HCT116 (cell line): ENCODE results near the gene RGS9BP. TPM values are rescaled to one million over a fixed set of nuclear protein-coding genes. Genes with fewer than 3 reads are reported as not detected.

ENCODE experiments used
- ATAC-seq: fragments of 200-7000 bp; cut with Tn5 transposase; 2 replicates; pipeline ENCODE4 v1.9.1; 2020; ENCODE audit warnings: mild to moderate bottlenecking, moderate library complexity
- BruUV-seq: library from RNA; stranded (reverse); fragments of 400-500 nt; replicated peaks from 2 replicates; lab custom pipeline; 2021; lab: Mats Ljungman, UMichigan
- CTCF ChIA-PET: fragments of 300-600 bp; sonication (Branson Sonifier 250); formaldehyde crosslinking; loops from one replicate; lab custom pipeline; 2021; ENCODE audit warnings: antibody characterized with exemption; lab: Charles Lee
- POLR2A ChIA-PET: fragments of 300-600, 350-600 bp; sonication (Branson Sonifier 250); formaldehyde crosslinking; loops from one replicate; lab custom pipeline; 2021; ENCODE audit warnings: antibody characterized with exemption; lab: Charles Lee
- RAD21 ChIA-PET, 2 experiments: fragments of 300-600 bp; sonication (Branson Sonifier 250); formaldehyde crosslinking; loops; one replicate each; lab custom pipeline; 2023; ENCODE audit warnings: low total read pairs in 2 of 2; ENCODE audit not compliant: uncharacterized antibody in 2 of 2, unreplicated experiment in 2 of 2, low non-redundant PET in 1 of 2; lab: Charles Lee
- DNase-seq: peaks from one replicate; pipeline ENCODE4 v3.0.0-alpha.2; 2010; ENCODE audit warnings: low read depth, low spot score
- H2AFZ ChIP-seq: fragments of 200-600 bp; shearing (Covaris generic), sonication (generic); 2 replicates; pipeline ENCODE4 v1.6.1; 2017; ENCODE audit warnings: low read depth, mixed run types, mixed read lengths, antibody characterized with exemption, low read length; ENCODE audit not compliant: poor library complexity, severe bottlenecking
- H3K27ac ChIP-seq: 2 replicates; pipeline ENCODE4 v1.5.1; 2012; ENCODE audit warnings: low read depth, low read length
- H3K27me3 ChIP-seq: fragments of 200-600 bp; sonication (generic); 2 replicates; pipeline ENCODE4 v1.6.1; 2016; ENCODE audit warnings: mixed run types, low read length, mixed read lengths; ENCODE audit not compliant: insufficient read depth
- H3K36me3 ChIP-seq, 2 experiments: fragments of 200-500 bp in 1 of 2; fragments of 200-600 bp in 1 of 2; sonication (Bioruptor generic) in 1 of 2; sonication (generic) in 1 of 2; 2 replicates each; pipeline versions ENCODE4 v1.5.1 to v1.6.1; 2014 to 2016; ENCODE audit warnings: low read length in 2 of 2, inconsistent platforms in 1 of 2, mixed read lengths in 1 of 2, mixed run types in 1 of 2; ENCODE audit not compliant: insufficient read depth in 2 of 2, control insufficient read depth in 1 of 2
- H3K4me1 ChIP-seq, 2 experiments: fragments of 200-600 bp in 1 of 2; sonication (generic) in 1 of 2; 2 replicates each; pipeline versions ENCODE4 v1.5.1 to v1.6.1; 2012 to 2017; ENCODE audit warnings: low read length in 2 of 2, inconsistent platforms in 1 of 2, mild to moderate bottlenecking in 1 of 2, mixed read lengths in 1 of 2, mixed run types in 1 of 2, moderate library complexity in 1 of 2; ENCODE audit not compliant: insufficient read depth in 2 of 2, control insufficient read depth in 1 of 2
- H3K4me2 ChIP-seq: fragments of 200-600 bp; sonication (generic); 2 replicates; pipeline ENCODE4 v1.6.1; 2017; ENCODE audit warnings: mixed run types, low read length, mixed read lengths
- H3K4me3 ChIP-seq, 2 experiments: fragments of 200-600 bp in 1 of 2; sonication (generic) in 1 of 2; replicated peaks in 1 of 2; 2 replicates each; pipeline ENCODE4 v1.5.1; 2011 to 2016; ENCODE audit warnings: low read length in 2 of 2, control low read depth in 1 of 2, low read depth in 1 of 2, mild to moderate bottlenecking in 1 of 2, mixed read lengths in 1 of 2, mixed run types in 1 of 2
- H3K79me2 ChIP-seq: fragments of 200-600 bp; sonication (generic); 2 replicates; pipeline ENCODE4 v1.6.1; 2017; ENCODE audit warnings: mild to moderate bottlenecking, mixed run types, low read length, moderate library complexity, mixed read lengths; ENCODE audit not compliant: insufficient read depth
- H3K9ac ChIP-seq: fragments of 200-600 bp; sonication (generic); 2 replicates; pipeline ENCODE4 v1.6.1; 2016; ENCODE audit warnings: low read length, mixed read lengths
- H3K9me2 ChIP-seq: fragments of 200-600 bp; sonication (generic), shearing (Covaris generic); 2 replicates; pipeline ENCODE4 v1.6.1; 2017; ENCODE audit warnings: mixed run types, mild to moderate bottlenecking, moderate library complexity; ENCODE audit not compliant: insufficient read depth
- H3K9me3 ChIP-seq, 2 experiments: fragments of 200-500 bp in 1 of 2; fragments of 200-600 bp in 1 of 2; sonication (Bioruptor generic) in 1 of 2; sonication (generic) in 1 of 2; 2 replicates each; pipeline ENCODE4 v1.6.1; 2014 to 2017; ENCODE audit warnings: low read length in 2 of 2, mixed read lengths in 2 of 2, inconsistent platforms in 1 of 2, low read depth in 1 of 2, mild to moderate bottlenecking in 1 of 2, mixed run types in 1 of 2, moderate library complexity in 1 of 2; ENCODE audit not compliant: control insufficient read depth in 1 of 2, insufficient read depth in 1 of 2
- H4K20me1 ChIP-seq: fragments of 200-600 bp; sonication (generic), shearing (Covaris generic); 2 replicates; pipeline ENCODE4 v1.6.1; 2017; ENCODE audit warnings: mixed run types, mild to moderate bottlenecking, moderate library complexity; ENCODE audit not compliant: insufficient read depth
- CBX3 ChIP-seq: IDR thresholded peaks from 2 replicates; pipeline ENCODE4 v1.6.1; 2012; ENCODE audit warnings: low read depth
- CEBPB ChIP-seq: IDR thresholded peaks from 2 replicates; pipeline ENCODE4 v1.6.1; 2012; ENCODE audit warnings: low read depth
- EGR1 ChIP-seq: IDR thresholded peaks from 2 replicates; pipeline ENCODE4 v1.6.1; 2012; ENCODE audit warnings: low read depth
- ELF1 ChIP-seq: IDR thresholded peaks from 2 replicates; pipeline ENCODE4 v1.6.1; 2012; ENCODE audit warnings: low read depth, borderline replicate concordance
- EZH2 ChIP-seq: fragments of 200-600 bp; sonication (generic); IDR thresholded peaks from 2 replicates; pipeline ENCODE4 v1.6.1; 2017; ENCODE audit warnings: antibody characterized with exemption, mixed run types
- EZH2phosphoT487 ChIP-seq: fragments of 200-600 bp; IDR thresholded peaks from 2 replicates; pipeline ENCODE4 v1.6.1; 2018; ENCODE audit warnings: antibody characterized with exemption, borderline replicate concordance
- JUND ChIP-seq: IDR thresholded peaks from 2 replicates; pipeline ENCODE4 v1.6.1; 2012
- POLR2A ChIP-seq: IDR thresholded peaks from 2 replicates; pipeline ENCODE4 v1.7.0; 2011; ENCODE audit warnings: borderline replicate concordance; ENCODE audit not compliant: insufficient read depth, insufficient read length; ENCODE audit errors: extremely low read depth
- RAD21 ChIP-seq: IDR thresholded peaks from 2 replicates; pipeline ENCODE4 v1.6.1; 2012; ENCODE audit warnings: low read depth, mild to moderate bottlenecking
- SRF ChIP-seq: IDR thresholded peaks from 2 replicates; pipeline ENCODE4 v1.6.1; 2012; ENCODE audit warnings: low read depth
- TCF7L2 ChIP-seq: IDR thresholded peaks from 2 replicates; pipeline ENCODE4 v1.7.0; 2011; ENCODE audit warnings: borderline replicate concordance, inconsistent platforms; ENCODE audit not compliant: insufficient read depth, insufficient read length; ENCODE audit errors: extremely low read depth
- ZFX ChIP-seq: fragments of 450-650 bp; IDR thresholded peaks from 2 replicates; pipeline ENCODE4 v1.6.1; 2017
- intact Hi-C: fragments of 100-400 bp; cut with micrococcal nuclease; formaldehyde crosslinking; loops from 2 replicates; pipeline ENCODE4 v1.10.0; 2022
- total RNA-seq: library from RNA; stranded (reverse); gene quantifications from one replicate; pipeline ENCODE4 v1.2.1, GENCODE V29; 2021; ENCODE audit not compliant: unreplicated experiment
- TF ChIP-seq, protein P1 (sequence below), 3 experiments: fragments of 200-600 bp in 1 of 3; sonication (generic) in 1 of 3; IDR thresholded peaks in 2 of 3; conservative IDR thresholded peaks in 1 of 3; 2 replicates each; pipeline ENCODE4 v1.5.1; 2012 to 2017; ENCODE audit warnings: low read depth in 2 of 3, low read length in 2 of 3, antibody characterized with exemption in 1 of 3, borderline replicate concordance in 1 of 3, control low read depth in 1 of 3, mild to moderate bottlenecking in 1 of 3, mixed read lengths in 1 of 3, mixed run types in 1 of 3, moderate library complexity in 1 of 3; ENCODE audit not compliant: insufficient read depth in 1 of 3
- TF ChIP-seq, protein P2 (sequence below): IDR thresholded peaks from 2 replicates; pipeline ENCODE4 v1.6.1; 2012
- TF ChIP-seq, protein P3 (sequence below): IDR thresholded peaks from 2 replicates; pipeline ENCODE4 v1.6.1; 2011; ENCODE audit warnings: mild to moderate bottlenecking, low read length, moderate library complexity; ENCODE audit not compliant: insufficient replicate concordance; ENCODE audit errors: extremely low read depth

The RGS9BP gene
- total RNA-seq, 1 experiment from 2014 or later: 0.54 TPM

DNA sequence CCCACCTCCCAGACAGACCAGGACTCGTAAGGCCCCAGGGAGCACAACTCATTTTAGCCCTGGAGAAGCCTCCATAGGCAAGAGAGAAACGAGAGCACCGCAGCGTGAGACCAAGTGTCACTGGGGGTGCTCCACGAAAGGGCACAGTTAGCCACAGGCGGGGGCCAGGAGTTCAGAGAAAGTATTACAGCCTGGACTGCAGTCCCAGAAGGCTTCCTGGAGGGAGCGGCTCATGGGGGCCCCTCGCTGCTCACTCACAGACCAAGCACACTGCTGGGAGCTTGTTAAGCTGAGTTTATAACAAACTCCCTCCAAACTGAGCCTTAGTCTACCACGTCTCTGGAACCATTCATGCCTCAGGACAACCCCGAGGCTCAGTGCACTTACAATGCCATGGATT lies 17.1 kb upstream of the RGS9BP start:
- no peaks in the 10 kb centered on the region for H3K9me3 ChIP-seq
- BruUV-seq: no TSS peak
- RAD21 ChIA-PET: no interaction called here
- TF ChIP-seq, protein P1, sequence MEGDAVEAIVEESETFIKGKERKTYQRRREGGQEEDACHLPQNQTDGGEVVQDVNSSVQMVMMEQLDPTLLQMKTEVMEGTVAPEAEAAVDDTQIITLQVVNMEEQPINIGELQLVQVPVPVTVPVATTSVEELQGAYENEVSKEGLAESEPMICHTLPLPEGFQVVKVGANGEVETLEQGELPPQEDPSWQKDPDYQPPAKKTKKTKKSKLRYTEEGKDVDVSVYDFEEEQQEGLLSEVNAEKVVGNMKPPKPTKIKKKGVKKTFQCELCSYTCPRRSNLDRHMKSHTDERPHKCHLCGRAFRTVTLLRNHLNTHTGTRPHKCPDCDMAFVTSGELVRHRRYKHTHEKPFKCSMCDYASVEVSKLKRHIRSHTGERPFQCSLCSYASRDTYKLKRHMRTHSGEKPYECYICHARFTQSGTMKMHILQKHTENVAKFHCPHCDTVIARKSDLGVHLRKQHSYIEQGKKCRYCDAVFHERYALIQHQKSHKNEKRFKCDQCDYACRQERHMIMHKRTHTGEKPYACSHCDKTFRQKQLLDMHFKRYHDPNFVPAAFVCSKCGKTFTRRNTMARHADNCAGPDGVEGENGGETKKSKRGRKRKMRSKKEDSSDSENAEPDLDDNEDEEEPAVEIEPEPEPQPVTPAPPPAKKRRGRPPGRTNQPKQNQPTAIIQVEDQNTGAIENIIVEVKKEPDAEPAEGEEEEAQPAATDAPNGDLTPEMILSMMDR (IDR thresholded peaks at IDR 0.05 in 2 of 3, conservative IDR thresholded peaks at IDR 0.05 in 1 of 3; ENCODE audit: borderline replicate concordance in 1 of 3, insufficient read depth in 1 of 3, low read depth in 2 of 3, low read length in 2 of 3): no peak
- TF ChIP-seq, all 23 proteins: peak for 0
- H2AFZ ChIP-seq: no peak overlapping the region
- ATAC-seq (no peak), DNase-seq (no peak)
- no peaks in the 10 kb centered on the region for H3K9me2 ChIP-seq
- no peak overlapping the region for H3K4me2 ChIP-seq
- POLR2A ChIA-PET: no interaction called here
- peaks cover 66% of the 10 kb centered on the region for H3K79me2 ChIP-seq
- intact Hi-C loops: loop anchor here (5.0 kb wide), 1 partner anchor 51 kb away; no protein-coding TSS in a partner anchor
- H3K9ac ChIP-seq: no peak overlapping the region
- H3K4me3 ChIP-seq: no peak overlapping the region
- peaks cover 4 to 11% of the 10 kb centered on the region in 2 experiments; a peak in 3 of 4 replicates for H3K36me3 ChIP-seq
- H4K20me1 ChIP-seq: peaks cover 6% of the 10 kb centered on the region
- no peak overlapping the region for H3K27ac ChIP-seq
- CTCF ChIA-PET: no interaction called here
- H3K27me3 ChIP-seq: no peaks in the 10 kb centered on the region
- H3K4me1 ChIP-seq: no peaks in the 10 kb centered on the region

DNA sequence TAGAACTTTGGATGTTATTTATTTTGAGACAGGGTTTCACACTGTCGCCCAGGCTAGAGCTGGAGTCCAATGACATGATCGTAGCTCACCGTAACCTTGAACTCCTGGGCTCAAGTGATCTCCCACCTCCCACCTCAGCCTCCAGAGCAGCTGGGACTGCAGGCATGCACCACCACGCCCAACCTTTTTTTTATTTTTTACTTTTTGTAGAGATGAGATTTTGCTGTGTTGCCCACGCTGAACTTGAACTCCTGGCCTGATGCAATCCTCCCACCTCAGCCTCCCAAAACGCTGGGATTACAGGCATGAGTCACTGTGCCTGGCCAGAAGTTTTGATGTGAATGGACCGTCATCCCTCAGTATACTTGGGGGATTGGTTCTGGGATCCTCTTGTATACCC lies 14.3 kb upstream of the RGS9BP start:
- no TSS peak for BruUV-seq
- peaks cover 70% of the 10 kb centered on the region for H3K79me2 ChIP-seq
- H2AFZ ChIP-seq: no peak overlapping the region
- peaks cover 6% of the 10 kb centered on the region for H4K20me1 ChIP-seq
- no peak overlapping the region for H3K27ac ChIP-seq
- RAD21 ChIA-PET: no interaction called here
- no peaks in the 10 kb centered on the region for H3K27me3 ChIP-seq
- DNase-seq: no peak
- H3K9ac ChIP-seq: no peak overlapping the region
- no peaks in the 10 kb centered on the region for H3K9me3 ChIP-seq
- H3K4me2 ChIP-seq: no peak overlapping the region
- intact Hi-C loops: no loop called here
- H3K4me1 ChIP-seq: no peaks in the 10 kb centered on the region
- no peaks in the 10 kb centered on the region for H3K9me2 ChIP-seq
- CTCF ChIA-PET: no interaction called here
- POLR2A ChIA-PET: no interaction called here
- no peak for ATAC-seq
- H3K4me3 ChIP-seq: no peak overlapping the region
- peaks cover 4 to 7% of the 10 kb centered on the region in 2 experiments; a peak in 2 of 4 replicates for H3K36me3 ChIP-seq
- no peak for TF ChIP-seq EZH2
- no peak for TF ChIP-seq POLR2A
- TF ChIP-seq RAD21: no peak
- no peak for TF ChIP-seq CEBPB
- no peak for TF ChIP-seq JUND
- no peak for TF ChIP-seq EGR1
- TF ChIP-seq TCF7L2: no peak
- TF ChIP-seq, protein P2, sequence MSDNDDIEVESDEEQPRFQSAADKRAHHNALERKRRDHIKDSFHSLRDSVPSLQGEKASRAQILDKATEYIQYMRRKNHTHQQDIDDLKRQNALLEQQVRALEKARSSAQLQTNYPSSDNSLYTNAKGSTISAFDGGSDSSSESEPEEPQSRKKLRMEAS: no peak
- TF ChIP-seq, protein P3, sequence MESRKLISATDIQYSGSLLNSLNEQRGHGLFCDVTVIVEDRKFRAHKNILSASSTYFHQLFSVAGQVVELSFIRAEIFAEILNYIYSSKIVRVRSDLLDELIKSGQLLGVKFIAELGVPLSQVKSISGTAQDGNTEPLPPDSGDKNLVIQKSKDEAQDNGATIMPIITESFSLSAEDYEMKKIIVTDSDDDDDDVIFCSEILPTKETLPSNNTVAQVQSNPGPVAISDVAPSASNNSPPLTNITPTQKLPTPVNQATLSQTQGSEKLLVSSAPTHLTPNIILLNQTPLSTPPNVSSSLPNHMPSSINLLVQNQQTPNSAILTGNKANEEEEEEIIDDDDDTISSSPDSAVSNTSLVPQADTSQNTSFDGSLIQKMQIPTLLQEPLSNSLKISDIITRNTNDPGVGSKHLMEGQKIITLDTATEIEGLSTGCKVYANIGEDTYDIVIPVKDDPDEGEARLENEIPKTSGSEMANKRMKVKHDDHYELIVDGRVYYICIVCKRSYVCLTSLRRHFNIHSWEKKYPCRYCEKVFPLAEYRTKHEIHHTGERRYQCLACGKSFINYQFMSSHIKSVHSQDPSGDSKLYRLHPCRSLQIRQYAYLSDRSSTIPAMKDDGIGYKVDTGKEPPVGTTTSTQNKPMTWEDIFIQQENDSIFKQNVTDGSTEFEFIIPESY: no peak
- no peak for TF ChIP-seq ZFX
- TF ChIP-seq EZH2phosphoT487: no peak
- TF ChIP-seq ELF1: no peak
- TF ChIP-seq SRF: no peak
- TF ChIP-seq, protein P1 (IDR thresholded peaks at IDR 0.05 in 2 of 3, conservative IDR thresholded peaks at IDR 0.05 in 1 of 3; ENCODE audit: borderline replicate concordance in 1 of 3, insufficient read depth in 1 of 3, low read depth in 2 of 3, low read length in 2 of 3): no peak
- no peak for TF ChIP-seq CBX3
